SK-N-DZ (cell line): Measurements from ENCODE around the gene RHOH. TPM values are rescaled to one million over a fixed set of nuclear protein-coding genes. Genes with fewer than 3 reads are reported as not detected.
"Not testable (repeated sequence)": the region's sequence is repeated elsewhere in the genome, so short reads cannot be mapped to it uniquely, and the experiment has no call there.

Experiments used
- DNase-seq: peaks from one replicate; pipeline ENCODE4 v3.0.0-alpha.2; 2015; ENCODE audit warnings: low spot score
- polyA plus RNA-seq, 2 experiments: library from polyadenylated mRNA; depleted of rRNA; stranded (reverse); fragments of >200 nt; gene quantifications; 2 replicates each; pipeline ENCODE4 v1.2.3, GENCODE V29; 2014

Gene RHOH
- polyA plus RNA-seq (2014; cell fraction: cytosol; rRNA removed) = not detected in 2 replicates
- not detected in 2 replicates for polyA plus RNA-seq (2014; cell fraction: nucleus; rRNA removed)

- DNase-seq = no peak
Measured at GRCh38 chr4:40196724-40197281, at the start of gene RHOH. Gene RHOH, plus strand, starts transcription at chr4:40197031. Its CDS starts 46,356 bp downstream, at chr4:40243387.

GRCh38 chr4:40147490-40147889 is 49.3 kb upstream of the RHOH start:
- DNase-seq = not testable (repeated sequence)

GRCh38 chr4:40149960-40150385 is 46.9 kb upstream of the RHOH start:
- DNase-seq = peak; percentile 64

- DNase-seq = no peak
Measured at GRCh38 chr4:40150932-40151331, 45.9 kb upstream of the RHOH start.

- no peak for DNase-seq
Measured at GRCh38 chr4:40152637-40153036, 44.2 kb upstream of the RHOH start.

GRCh38 chr4:40157436-40157835 is 39.4 kb upstream of the RHOH start:
- no peak for DNase-seq

GRCh38 chr4:40160258-40160657 is 36.6 kb upstream of the RHOH start:
- no peak for DNase-seq

- DNase-seq = no peak
Measured at GRCh38 chr4:40164459-40164858, 32.4 kb upstream of the RHOH start.

GRCh38 chr4:40165916-40166315 is 30.9 kb upstream of the RHOH start:
- DNase-seq = no peak

GRCh38 chr4:40168070-40168469 is 28.8 kb upstream of the RHOH start:
- no peak for DNase-seq

- DNase-seq = no peak
Measured at GRCh38 chr4:40170588-40170987, 26.2 kb upstream of the RHOH start.

GRCh38 chr4:40173470-40173875 is 23.4 kb upstream of the RHOH start:
- DNase-seq = no peak

- DNase-seq = no peak
Measured at GRCh38 chr4:40176602-40177001, 20.2 kb upstream of the RHOH start.

- no peak for DNase-seq
Measured at GRCh38 chr4:40177591-40177990, 19.2 kb upstream of the RHOH start.

GRCh38 chr4:40178672-40179071 is 18.2 kb upstream of the RHOH start:
- no peak for DNase-seq

GRCh38 chr4:40179360-40179759 is 17.5 kb upstream of the RHOH start:
- DNase-seq = no peak

GRCh38 chr4:40180356-40180755 is 16.5 kb upstream of the RHOH start:
- no peak for DNase-seq

- no peak for DNase-seq
Measured at GRCh38 chr4:40182001-40182400, 14.8 kb upstream of the RHOH start.

- no peak for DNase-seq
Measured at GRCh38 chr4:40182954-40183353, 13.9 kb upstream of the RHOH start.

- DNase-seq = no peak
Measured at GRCh38 chr4:40183615-40184411, 13.0 kb upstream of the RHOH start.

GRCh38 chr4:40185830-40186664 is 10.8 kb upstream of the RHOH start:
- no peak for DNase-seq

- no peak for DNase-seq
Measured at GRCh38 chr4:40186665-40187014, 10.2 kb upstream of the RHOH start.
